Glutamatergic neuron (in vitro differentiated cells): ENCODE data around the gene FLYWCH1. TPM values are rescaled to one million over a fixed set of nuclear protein-coding genes. Genes with fewer than 3 reads are reported as not detected.

Experiments used
- DNase-seq: peaks from one replicate; pipeline ENCODE4 v3.0.0; 2022
- H3K27ac Mint-ChIP-seq: one replicate; pipeline ENCODE4 v1.8.0; 2020; ENCODE audit warnings: mild to moderate bottlenecking, mixed read lengths, inconsistent platforms; ENCODE audit not compliant: unreplicated experiment
- H3K27me3 Mint-ChIP-seq: one replicate; pipeline ENCODE4 v1.8.0; 2020; ENCODE audit warnings: mild to moderate bottlenecking, moderate library complexity, mixed read lengths, inconsistent platforms; ENCODE audit not compliant: unreplicated experiment
- H3K36me3 Mint-ChIP-seq: one replicate; pipeline ENCODE4 v1.8.0; 2020; ENCODE audit warnings: mild to moderate bottlenecking, mixed read lengths, inconsistent platforms; ENCODE audit not compliant: unreplicated experiment
- H3K4me1 Mint-ChIP-seq: one replicate; pipeline ENCODE4 v1.8.0; 2020; ENCODE audit warnings: mild to moderate bottlenecking, low read depth, mixed read lengths, inconsistent platforms; ENCODE audit not compliant: unreplicated experiment
- H3K4me3 Mint-ChIP-seq: one replicate; pipeline ENCODE4 v1.8.0; 2020; ENCODE audit warnings: mild to moderate bottlenecking, mixed read lengths, inconsistent platforms; ENCODE audit not compliant: unreplicated experiment
- H3K9me3 Mint-ChIP-seq: one replicate; pipeline ENCODE4 v1.8.0; 2020; ENCODE audit warnings: mild to moderate bottlenecking, moderate library complexity, mixed read lengths, inconsistent platforms; ENCODE audit not compliant: unreplicated experiment
- CTCF ChIP-seq: fragments of 200-600 bp; sonication (generic); IDR thresholded peaks from one replicate; pipeline ENCODE4 v1.5.0; 2021; ENCODE audit not compliant: partially characterized antibody, unreplicated experiment
- total RNA-seq: library from RNA; stranded (reverse); fragmentation: NEBNext Ultra II Directional; extraction: Animal tissue kit (Norgen Biotek cat#: 25700); gene quantifications from one replicate; pipeline ENCODE4 v1.2.1, GENCODE V29; 2021; ENCODE audit not compliant: unreplicated experiment

FLYWCH1 gene
- total RNA-seq, 1 donor from 2014 or later, result 77.1 TPM

- peaks cover 8% of the 10 kb centered on the region for H3K27me3 Mint-ChIP-seq
- no peak for DNase-seq
- peaks cover 4% of the 10 kb centered on the region for H3K9me3 Mint-ChIP-seq
- H3K4me3 Mint-ChIP-seq, result peak overlapping the region; percentile 78
- no peak overlapping the region for H3K27ac Mint-ChIP-seq
- H3K36me3 Mint-ChIP-seq, result no peaks in the 10 kb centered on the region
- H3K4me1 Mint-ChIP-seq, result peaks cover 11% of the 10 kb centered on the region
- no peak for TF ChIP-seq CTCF
These were observed 58.8 kb downstream of the FLYWCH1 start for GRCh38 chr16:2970563-2970962.

GRCh38 chr16:2971134-2971984, 59.6 kb downstream of the FLYWCH1 start:
- peaks cover 11% of the 10 kb centered on the region for H3K4me1 Mint-ChIP-seq
- no peak overlapping the region for H3K27ac Mint-ChIP-seq
- peaks cover 4% of the 10 kb centered on the region for H3K9me3 Mint-ChIP-seq
- peak overlapping the region; percentile 78 for H3K4me3 Mint-ChIP-seq
- DNase-seq, result no peak
- no peak for TF ChIP-seq CTCF
- no peaks in the 10 kb centered on the region for H3K36me3 Mint-ChIP-seq
- peaks cover 8% of the 10 kb centered on the region for H3K27me3 Mint-ChIP-seq

- H3K27me3 Mint-ChIP-seq, result peaks cover 8% of the 10 kb centered on the region
- DNase-seq, result no peak
- H3K4me3 Mint-ChIP-seq, result peak overlapping the region; percentile 20
- H3K9me3 Mint-ChIP-seq, result peaks cover 4% of the 10 kb centered on the region
- H3K4me1 Mint-ChIP-seq, result peaks cover 11% of the 10 kb centered on the region
- no peak overlapping the region for H3K27ac Mint-ChIP-seq
- no peak for TF ChIP-seq CTCF
- no peaks in the 10 kb centered on the region for H3K36me3 Mint-ChIP-seq
These were observed 60.5 kb downstream of the FLYWCH1 start for GRCh38 chr16:2971985-2972784.

- Mint-ChIP-seq H3K27ac (no peak overlapping the region), H3K27me3 (peaks cover 5% of the 10 kb centered on the region), H3K4me1 (peaks cover 10% of the 10 kb centered on the region), H3K36me3 (no peaks in the 10 kb centered on the region), H3K4me3 (no peak overlapping the region), H3K9me3 (peaks cover 3% of the 10 kb centered on the region)
- no peak for TF ChIP-seq CTCF
- no peak for DNase-seq
These were observed 61.4 kb downstream of the FLYWCH1 start for GRCh38 chr16:2973093-2973492.
